Retinal pigment epithelial cell (primary cell): ENCODE data around the gene LRRC30.

Experiments
- DNase-seq: peaks from one replicate; pipeline ENCODE4 v3.0.0-alpha.2; 2010; ENCODE audit warnings: low read depth
- H3K4me3 ChIP-seq: 2 replicates; pipeline ENCODE4 v1.5.1; 2011; ENCODE audit warnings: mild to moderate bottlenecking, low read length, control low read depth, moderate library complexity
- TF ChIP-seq, protein P1 (sequence below): conservative IDR thresholded peaks from 2 replicates; pipeline ENCODE4 v1.5.1; 2011; ENCODE audit warnings: low read depth, low read length, control low read depth, inconsistent platforms

The LRRC30 gene

DNA sequence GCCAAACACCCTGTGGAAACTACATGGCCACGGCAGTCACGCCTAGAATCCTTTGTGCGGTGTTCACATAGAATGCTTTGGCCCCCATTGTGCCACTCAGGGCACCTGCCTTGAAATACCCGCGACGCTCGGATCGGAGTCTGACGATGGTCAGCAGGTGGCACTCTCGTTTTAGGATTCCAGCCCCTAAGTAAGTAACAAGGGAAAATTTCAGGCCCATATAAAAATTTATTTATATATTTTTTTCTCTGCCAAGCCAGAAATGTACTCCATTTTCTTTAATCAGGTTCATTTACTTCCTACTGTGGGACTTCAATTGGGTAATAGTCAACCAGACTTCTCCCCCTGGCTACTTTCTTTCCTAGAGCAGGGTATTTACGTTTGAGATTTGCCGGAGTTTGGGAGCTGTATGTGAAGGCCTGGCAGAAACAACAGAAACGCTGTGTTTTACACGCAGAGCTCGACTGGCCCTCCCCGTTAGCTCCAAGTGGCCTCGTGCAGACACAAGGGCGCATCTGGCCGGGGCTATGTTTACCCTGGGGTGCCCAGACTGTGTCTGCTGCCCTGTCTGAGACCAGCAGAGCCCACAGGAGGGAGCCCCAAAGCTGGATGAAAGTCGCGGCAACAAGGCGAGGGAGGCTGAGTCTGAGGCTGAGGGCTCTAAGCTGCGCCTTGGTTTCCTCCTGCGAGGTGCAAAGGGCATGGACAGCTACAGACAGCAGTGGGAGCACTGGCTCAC lies 41.6 kb downstream of the LRRC30 start:
- no peak for DNase-seq
- TF ChIP-seq, protein P1, sequence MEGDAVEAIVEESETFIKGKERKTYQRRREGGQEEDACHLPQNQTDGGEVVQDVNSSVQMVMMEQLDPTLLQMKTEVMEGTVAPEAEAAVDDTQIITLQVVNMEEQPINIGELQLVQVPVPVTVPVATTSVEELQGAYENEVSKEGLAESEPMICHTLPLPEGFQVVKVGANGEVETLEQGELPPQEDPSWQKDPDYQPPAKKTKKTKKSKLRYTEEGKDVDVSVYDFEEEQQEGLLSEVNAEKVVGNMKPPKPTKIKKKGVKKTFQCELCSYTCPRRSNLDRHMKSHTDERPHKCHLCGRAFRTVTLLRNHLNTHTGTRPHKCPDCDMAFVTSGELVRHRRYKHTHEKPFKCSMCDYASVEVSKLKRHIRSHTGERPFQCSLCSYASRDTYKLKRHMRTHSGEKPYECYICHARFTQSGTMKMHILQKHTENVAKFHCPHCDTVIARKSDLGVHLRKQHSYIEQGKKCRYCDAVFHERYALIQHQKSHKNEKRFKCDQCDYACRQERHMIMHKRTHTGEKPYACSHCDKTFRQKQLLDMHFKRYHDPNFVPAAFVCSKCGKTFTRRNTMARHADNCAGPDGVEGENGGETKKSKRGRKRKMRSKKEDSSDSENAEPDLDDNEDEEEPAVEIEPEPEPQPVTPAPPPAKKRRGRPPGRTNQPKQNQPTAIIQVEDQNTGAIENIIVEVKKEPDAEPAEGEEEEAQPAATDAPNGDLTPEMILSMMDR = peak; percentile 70
- peak overlapping the region; percentile 14 for H3K4me3 ChIP-seq

- no peak for DNase-seq
- TF ChIP-seq, protein P1 = no peak
- H3K4me3 ChIP-seq = no peak overlapping the region
These were observed 42.5 kb downstream of the LRRC30 start for GRCh38 chr18:7273301-7273921.

DNA sequence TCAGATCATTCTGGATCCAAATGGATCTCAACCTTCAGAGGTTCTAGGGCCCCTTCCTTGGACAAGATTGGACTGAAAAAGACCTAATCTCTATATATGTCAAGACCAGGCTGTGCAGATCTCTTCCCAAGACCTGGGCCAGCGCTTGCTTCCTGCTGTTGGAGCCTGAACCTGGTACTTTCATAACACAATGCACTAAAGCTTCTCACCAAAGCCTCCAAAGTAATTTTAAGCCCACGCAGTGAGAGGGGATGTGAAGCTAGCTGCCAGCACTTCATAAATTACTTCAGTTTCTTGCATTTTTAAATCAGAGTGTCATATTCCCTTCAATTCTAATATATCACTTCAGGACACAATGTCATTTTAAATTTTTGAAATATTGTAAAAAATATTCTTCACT lies 50.7 kb downstream of the LRRC30 start:
- no peak overlapping the region for H3K4me3 ChIP-seq
- TF ChIP-seq, protein P1 = no peak
- no peak for DNase-seq
